GM19455 (cell line): ENCODE results near the gene MAP6.

Source experiments
- ATAC-seq: cut with Tn5 transposase; IDR thresholded peaks from one replicate; pipeline ENCODE4 v1.9.1; 2021; ENCODE audit not compliant: unreplicated experiment

Gene MAP6

DNA sequence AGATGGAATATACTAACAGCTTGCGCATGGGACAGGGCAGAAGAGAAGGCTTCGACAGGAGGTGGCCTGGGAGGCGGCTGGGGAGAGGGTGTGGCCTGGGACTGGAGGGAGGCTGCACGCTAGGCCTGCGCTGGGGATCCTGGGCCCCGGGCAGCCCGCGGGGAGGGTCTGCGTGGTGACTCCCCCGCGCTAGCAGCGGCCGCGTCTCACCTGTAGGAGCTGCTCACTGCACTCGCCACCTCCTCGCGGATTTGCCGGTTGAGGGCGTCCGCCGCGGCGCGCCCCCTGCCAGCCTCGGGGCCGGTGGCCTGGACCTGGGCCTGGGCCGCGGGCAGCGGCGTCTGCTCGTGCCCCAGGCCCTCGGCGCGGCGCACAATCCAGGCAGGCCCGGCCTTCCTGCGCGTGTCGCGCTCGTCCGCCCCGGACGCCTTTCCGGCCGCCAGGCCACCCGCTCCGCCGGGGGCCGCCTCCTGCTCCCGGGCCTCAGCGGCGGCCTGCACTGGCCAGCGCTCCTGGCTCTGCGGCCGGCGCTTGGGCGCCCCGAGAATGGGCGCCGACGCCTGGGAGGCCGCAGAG lies 1.5 kb downstream of the MAP6 start:
- no peak for ATAC-seq

- ATAC-seq, result no peak
Measured at GRCh38 chr11:75665990-75666389, 2.8 kb downstream of the MAP6 start.

GRCh38 chr11:75665126-75665525 lies 3.7 kb downstream of the MAP6 start:
- ATAC-seq, result no peak

- no peak for ATAC-seq
Measured at GRCh38 chr11:75664389-75664788, 4.4 kb downstream of the MAP6 start.

DNA sequence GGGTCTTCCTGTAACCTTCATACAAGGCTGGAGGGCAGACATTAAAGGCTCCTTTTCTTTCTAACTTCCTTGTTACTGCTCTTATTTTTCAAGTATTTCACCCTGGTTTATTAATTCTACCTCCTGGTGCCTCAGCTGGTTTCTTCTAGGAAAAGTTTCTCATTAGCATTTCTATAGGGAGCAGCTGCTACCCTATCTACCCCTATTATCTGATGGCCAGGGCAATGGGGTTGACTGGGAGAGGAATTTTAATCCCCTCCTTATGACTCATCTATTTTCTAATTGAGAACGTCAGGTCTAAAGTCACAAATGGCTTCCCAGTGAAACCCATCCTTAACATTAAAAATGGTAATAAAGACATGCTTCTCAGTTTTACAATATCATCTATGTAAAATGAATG lies 5.0 kb downstream of the MAP6 start:
- no peak for ATAC-seq

DNA sequence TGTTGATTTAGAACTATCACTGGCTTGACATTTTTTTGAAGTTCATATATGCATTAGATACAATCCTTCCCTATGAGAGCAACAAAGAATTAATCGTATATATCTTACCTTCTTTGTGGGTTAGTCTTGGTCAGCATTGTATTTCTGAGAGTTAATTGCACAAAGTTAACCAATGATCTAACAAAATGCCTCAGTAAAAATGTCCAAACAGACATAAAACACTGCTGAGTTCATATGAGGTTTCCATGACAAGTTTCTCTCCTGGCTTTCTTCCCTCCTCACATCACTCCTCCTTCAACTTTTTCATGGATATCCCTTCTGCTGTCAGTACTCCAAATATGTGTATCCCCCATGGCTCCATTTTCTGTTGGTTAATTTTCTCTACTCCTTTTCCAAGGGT lies 9.0 kb downstream of the MAP6 start:
- ATAC-seq, result no peak

DNA sequence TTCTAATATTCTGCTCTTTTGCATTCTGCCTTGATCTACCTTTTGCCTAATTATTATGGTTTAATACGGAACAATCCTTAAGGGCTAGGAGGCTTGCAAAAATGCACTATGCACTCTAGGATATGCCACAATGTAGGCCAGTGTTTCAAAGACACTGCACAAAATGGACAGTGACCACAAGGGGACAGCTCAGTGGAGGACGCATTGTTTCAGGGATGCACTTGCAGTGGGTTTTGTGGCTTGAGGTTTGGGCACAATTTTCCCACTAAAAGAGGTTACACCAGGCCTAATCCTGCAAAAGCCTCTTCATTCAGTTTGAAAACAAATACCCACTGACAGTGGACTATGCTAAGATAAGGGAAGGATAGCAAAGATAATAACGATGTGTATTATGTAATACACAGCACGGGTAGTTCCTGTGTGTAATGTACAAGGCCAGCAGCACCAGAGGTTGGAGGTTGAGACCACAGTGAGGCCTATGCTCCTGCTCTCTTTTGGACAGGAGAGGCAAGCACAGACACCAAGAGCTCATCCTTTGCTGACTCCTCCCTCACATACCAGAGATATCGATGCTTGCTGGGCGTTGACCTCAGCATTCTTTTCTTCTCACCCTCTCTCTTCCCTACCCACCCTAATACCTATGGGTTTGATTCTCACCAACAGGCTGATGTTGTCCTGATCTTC lies 12.7 kb downstream of the MAP6 start:
- no peak for ATAC-seq

GRCh38 chr11:75655605-75656004 lies 13.2 kb downstream of the MAP6 start:
- no peak for ATAC-seq

- ATAC-seq, result no peak
Measured at GRCh38 chr11:75654314-75654713, 14.5 kb downstream of the MAP6 start.

DNA sequence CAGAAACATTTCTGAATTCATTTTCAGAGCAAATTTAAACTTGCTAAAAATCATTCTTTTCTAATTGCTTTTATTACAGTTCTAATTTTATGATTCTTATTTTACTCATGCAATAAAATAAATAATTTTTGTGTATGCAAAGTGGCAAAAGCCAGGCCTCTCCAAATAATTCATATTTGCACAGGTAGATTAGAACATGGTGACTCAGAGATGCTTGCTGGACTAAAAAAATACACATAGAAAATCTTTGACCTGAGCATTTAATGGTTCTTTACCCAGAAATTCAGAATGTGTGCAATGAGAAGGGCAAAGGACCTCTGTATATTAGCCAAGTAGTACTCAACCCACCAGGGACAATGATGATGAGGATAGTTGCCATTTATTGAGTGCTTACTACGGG lies 15.3 kb downstream of the MAP6 start:
- no peak for ATAC-seq

DNA sequence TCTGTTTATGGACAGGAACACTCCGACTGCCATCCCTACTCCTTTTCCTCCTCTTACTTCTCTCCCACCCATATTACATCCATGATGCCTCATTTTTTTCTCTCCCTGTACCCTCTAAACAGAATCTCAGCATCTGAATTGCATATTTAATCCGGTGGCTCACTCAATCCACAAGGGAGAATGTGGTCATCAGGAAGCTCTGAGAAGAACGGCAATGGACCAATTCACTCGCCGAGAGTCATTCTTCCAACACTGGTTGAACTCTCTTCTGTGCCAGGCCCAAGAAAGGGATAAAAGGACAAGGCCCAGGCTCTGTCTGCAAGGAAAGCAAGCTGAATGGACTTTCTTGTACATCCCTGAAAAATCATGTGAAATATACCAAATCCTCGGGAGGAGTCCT lies 15.9 kb downstream of the MAP6 start:
- no peak for ATAC-seq

- no peak for ATAC-seq
Measured at GRCh38 chr11:75651218-75651617, 17.6 kb downstream of the MAP6 start.

- ATAC-seq, result no peak
Measured at GRCh38 chr11:75650167-75650723, 18.6 kb downstream of the MAP6 start.

DNA sequence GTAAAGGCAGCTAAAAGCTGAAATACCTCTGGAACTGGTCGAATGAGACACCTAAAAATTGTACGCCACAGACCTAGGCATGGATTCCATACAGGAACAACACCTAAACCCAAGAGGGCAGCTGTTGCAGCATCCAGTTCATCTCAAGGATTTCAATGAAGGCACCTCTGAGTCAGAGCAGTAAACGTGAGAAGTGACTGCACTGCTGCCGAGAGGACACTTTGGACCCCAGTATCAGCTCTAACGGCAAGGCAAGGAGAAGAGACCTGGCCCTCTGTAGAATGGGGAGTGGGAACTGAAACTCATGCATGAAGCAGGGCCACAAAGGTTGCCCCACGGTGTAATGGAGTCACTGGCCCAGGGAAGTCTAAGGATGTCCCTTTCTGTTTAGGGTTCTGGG lies 23.9 kb downstream of the MAP6 start:
- ATAC-seq, result no peak

GRCh38 chr11:75644370-75644769 lies 24.5 kb downstream of the MAP6 start:
- ATAC-seq, result no peak

- no peak for ATAC-seq
Measured at GRCh38 chr11:75642402-75643113, 26.3 kb downstream of the MAP6 start.

DNA sequence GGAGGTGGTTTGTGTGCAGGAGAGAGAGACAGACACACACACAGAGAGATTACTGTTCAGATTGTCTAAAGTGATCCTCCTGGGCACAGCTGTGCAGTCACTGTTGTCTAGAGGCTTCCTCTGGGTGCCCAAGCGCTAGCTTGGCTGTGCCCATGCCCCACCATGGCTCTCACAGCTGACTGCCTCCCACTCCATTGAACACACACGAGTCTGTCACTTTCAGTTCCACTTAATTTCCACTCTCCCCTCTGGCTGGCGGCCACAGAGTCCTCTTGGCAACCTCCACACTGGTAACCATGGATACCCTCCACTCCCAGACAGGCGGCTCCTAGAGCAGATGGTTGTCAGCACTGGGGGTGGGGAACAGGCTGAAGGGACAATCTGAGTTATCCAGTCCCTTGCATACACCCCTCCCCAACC lies 29.1 kb downstream of the MAP6 start:
- ATAC-seq, result no peak

DNA sequence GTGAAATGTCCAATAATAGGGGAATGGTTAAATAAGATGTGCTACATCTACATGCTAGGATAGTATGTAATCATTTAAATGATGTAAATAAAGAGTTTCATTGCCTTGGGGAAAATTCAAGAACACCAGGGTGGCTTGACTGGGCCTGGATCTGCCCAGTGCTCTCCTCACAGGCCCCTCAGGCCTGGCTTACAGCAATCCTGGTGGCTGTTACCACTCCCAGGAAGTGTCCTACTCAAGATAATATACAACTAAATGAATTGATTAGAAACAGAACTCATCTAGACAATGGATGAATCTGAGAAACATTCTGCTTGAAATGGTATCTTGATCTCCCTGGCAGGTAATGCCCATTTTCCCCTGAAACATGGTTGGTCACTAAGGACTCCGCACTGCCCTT lies 30.8 kb downstream of the MAP6 start:
- no peak for ATAC-seq

- no peak for ATAC-seq
Measured at GRCh38 chr11:75635066-75635862, 33.6 kb downstream of the MAP6 start.

DNA sequence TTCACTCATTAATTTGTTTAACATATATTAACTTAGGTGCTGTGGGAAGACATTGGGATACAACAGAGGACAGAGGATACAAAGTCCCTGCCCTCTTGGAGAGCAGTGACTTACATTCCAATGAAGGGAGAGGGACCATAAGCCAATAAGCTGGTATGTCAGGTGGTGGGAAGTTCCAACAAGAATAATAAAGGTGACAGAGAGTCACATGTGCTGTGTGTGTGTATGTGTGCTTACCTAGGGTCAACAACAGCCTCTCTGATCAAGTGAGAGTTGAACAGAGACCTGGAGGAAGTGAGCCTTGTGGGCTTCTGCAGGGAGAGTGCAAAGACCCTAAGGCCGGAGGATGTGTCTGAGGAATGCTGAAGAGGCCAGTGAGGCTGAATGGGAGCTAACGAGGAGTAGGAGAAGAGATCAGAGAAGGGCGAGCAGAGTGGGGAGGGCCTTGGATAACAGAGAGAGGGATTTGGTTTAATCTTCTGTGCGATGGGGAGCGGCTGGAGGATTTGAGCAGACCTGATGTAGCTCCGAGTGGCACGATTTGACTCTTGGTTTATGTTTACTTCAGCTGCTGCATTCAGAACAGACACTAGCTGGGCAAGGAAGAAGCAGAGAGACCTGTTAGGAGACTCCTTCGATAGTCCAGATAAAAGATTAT lies 35.3 kb downstream of the MAP6 start:
- no peak for ATAC-seq

GRCh38 chr11:75632962-75633361 lies 35.9 kb downstream of the MAP6 start:
- ATAC-seq, result no peak
